SK-N-MC (cell line): ENCODE data around the gene AKR1C8.

Experiments used
- EZH2 ChIP-seq: fragments of 200-600 bp; sonication (generic); IDR thresholded peaks from one replicate; pipeline ENCODE4 v1.6.1; 2017; ENCODE audit warnings: antibody characterized with exemption
- POLR2AphosphoS5 ChIP-seq: IDR thresholded peaks from 2 replicates; pipeline ENCODE4 v1.6.1; 2012; ENCODE audit warnings: mild to moderate bottlenecking, low read depth, low read length, borderline replicate concordance

DNA sequence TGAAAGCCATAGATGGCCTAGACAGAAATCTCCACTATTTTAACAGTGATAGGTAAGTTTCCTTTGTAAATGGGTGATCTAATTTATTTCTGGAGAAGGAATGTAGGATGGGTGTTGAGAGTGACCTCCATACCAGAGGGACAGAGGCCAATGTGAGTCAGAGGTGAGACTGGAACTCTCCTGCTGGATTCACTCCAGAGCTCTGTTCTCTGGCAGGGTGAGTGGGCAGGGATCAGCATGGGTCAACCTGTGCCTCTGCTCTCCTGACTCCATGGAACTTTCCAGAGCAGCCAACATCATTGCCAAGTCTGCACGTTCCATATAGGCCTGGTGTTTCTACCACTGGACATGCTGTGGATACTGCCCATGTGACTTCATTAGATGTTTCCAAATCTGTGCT, 79.3 kb downstream of the AKR1C8 start:
- no peak for TF ChIP-seq EZH2
- no peak for TF ChIP-seq POLR2AphosphoS5
